Ishikawa (cell line): ENCODE data around the gene FAM234A.

Source experiments
- CEBPB ChIP-seq: IDR thresholded peaks from 2 replicates; pipeline ENCODE4 v1.6.1; 2012
- EP300 ChIP-seq: IDR thresholded peaks from 2 replicates; pipeline ENCODE4 v1.6.1; 2012; ENCODE audit warnings: borderline replicate concordance
- FOXM1 ChIP-seq: IDR thresholded peaks from 2 replicates; pipeline ENCODE4 v1.6.1; 2012; ENCODE audit warnings: low read depth, borderline replicate concordance
- RAD21 ChIP-seq: IDR thresholded peaks from 2 replicates; pipeline ENCODE4 v1.6.1; 2012; ENCODE audit warnings: low read depth
- TAF1 ChIP-seq: IDR thresholded peaks from 2 replicates; pipeline ENCODE4 v1.6.1; 2012; ENCODE audit warnings: low read depth, mild to moderate bottlenecking
- YY1 ChIP-seq: IDR thresholded peaks from 2 replicates; pipeline ENCODE4 v1.6.1; 2012; ENCODE audit warnings: low read depth
- TF ChIP-seq, protein P1 (sequence below): IDR thresholded peaks from 2 replicates; pipeline ENCODE4 v1.6.1; 2012
- TF ChIP-seq, protein P2 (sequence below): IDR thresholded peaks from 2 replicates; pipeline ENCODE4 v1.6.1; 2012; ENCODE audit warnings: low read depth, mild to moderate bottlenecking
- TF ChIP-seq, protein P3 (sequence below): IDR thresholded peaks from 2 replicates; pipeline ENCODE4 v1.6.1; 2012

DNA sequence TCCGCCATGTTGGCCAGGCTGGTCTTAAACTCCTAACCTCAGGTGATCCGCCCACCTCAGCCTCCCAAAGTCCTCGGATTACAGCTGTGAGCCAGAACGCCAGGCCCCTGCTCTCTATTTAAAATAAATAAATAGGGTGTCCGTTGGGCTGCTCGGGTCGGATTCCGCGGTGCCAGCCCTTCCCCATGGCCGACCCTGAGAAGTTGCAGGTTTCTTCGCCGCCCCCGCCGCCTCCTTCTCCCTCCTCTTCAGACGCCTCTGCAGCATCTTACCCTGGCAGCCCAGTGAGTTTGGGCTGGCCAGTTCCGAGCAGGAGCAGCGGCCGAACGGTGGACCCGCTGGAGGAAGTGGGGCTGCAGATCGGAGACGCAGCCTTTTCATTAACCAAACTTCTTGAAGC lies 3.7 kb upstream of the FAM234A start:
- no peak for TF ChIP-seq FOXM1
- TF ChIP-seq, protein P1, sequence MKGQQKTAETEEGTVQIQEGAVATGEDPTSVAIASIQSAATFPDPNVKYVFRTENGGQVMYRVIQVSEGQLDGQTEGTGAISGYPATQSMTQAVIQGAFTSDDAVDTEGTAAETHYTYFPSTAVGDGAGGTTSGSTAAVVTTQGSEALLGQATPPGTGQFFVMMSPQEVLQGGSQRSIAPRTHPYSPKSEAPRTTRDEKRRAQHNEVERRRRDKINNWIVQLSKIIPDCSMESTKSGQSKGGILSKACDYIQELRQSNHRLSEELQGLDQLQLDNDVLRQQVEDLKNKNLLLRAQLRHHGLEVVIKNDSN, result no peak
- TF ChIP-seq, protein P2, sequence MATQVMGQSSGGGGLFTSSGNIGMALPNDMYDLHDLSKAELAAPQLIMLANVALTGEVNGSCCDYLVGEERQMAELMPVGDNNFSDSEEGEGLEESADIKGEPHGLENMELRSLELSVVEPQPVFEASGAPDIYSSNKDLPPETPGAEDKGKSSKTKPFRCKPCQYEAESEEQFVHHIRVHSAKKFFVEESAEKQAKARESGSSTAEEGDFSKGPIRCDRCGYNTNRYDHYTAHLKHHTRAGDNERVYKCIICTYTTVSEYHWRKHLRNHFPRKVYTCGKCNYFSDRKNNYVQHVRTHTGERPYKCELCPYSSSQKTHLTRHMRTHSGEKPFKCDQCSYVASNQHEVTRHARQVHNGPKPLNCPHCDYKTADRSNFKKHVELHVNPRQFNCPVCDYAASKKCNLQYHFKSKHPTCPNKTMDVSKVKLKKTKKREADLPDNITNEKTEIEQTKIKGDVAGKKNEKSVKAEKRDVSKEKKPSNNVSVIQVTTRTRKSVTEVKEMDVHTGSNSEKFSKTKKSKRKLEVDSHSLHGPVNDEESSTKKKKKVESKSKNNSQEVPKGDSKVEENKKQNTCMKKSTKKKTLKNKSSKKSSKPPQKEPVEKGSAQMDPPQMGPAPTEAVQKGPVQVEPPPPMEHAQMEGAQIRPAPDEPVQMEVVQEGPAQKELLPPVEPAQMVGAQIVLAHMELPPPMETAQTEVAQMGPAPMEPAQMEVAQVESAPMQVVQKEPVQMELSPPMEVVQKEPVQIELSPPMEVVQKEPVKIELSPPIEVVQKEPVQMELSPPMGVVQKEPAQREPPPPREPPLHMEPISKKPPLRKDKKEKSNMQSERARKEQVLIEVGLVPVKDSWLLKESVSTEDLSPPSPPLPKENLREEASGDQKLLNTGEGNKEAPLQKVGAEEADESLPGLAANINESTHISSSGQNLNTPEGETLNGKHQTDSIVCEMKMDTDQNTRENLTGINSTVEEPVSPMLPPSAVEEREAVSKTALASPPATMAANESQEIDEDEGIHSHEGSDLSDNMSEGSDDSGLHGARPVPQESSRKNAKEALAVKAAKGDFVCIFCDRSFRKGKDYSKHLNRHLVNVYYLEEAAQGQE, result no peak
- no peak for TF ChIP-seq YY1
- TF ChIP-seq EP300, result no peak
- TF ChIP-seq TAF1, result no peak
- no peak for TF ChIP-seq CEBPB
- TF ChIP-seq RAD21, result no peak
- TF ChIP-seq, protein P3, sequence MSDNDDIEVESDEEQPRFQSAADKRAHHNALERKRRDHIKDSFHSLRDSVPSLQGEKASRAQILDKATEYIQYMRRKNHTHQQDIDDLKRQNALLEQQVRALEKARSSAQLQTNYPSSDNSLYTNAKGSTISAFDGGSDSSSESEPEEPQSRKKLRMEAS, result no peak
